Measurements from ENCODE around the gene SLC27A2. TPM values are rescaled to one million over a fixed set of nuclear protein-coding genes. Genes with fewer than 3 reads are reported as not detected.
"Not testable (repeated sequence)": the region's sequence is repeated elsewhere in the genome, so short reads cannot be mapped to it uniquely, and the experiment has no call there.

SLC27A2 gene
- total RNA-seq, 1 donor from 2014 or later = 1.6 TPM

- DNase-seq (ENCODE audit: low spot score in 2 of 2) (no peak), FAIRE-seq (no peak)
Observed at GRCh38 chr15:50162969-50163718, 18.9 kb upstream of the SLC27A2 start.

GRCh38 chr15:50163719-50164410, 18.1 kb upstream of the SLC27A2 start:
- FAIRE-seq (no peak), DNase-seq (ENCODE audit: low spot score in 2 of 2) (no peak)

- no peak for FAIRE-seq
Observed at GRCh38 chr15:50164458-50164857, 17.5 kb upstream of the SLC27A2 start.

GRCh38 chr15:50166216-50166615, 15.8 kb upstream of the SLC27A2 start:
- DNase-seq (ENCODE audit: low spot score in 2 of 2) (no peak), FAIRE-seq (no peak)

More at GRCh38 chr15:50164458-50164857, 17.5 kb upstream of the SLC27A2 start:
- no peak for DNase-seq (ENCODE audit: low spot score in 2 of 2)

- DNase-seq (ENCODE audit: low spot score in 2 of 2) (no peak), FAIRE-seq (no peak)
Observed at GRCh38 chr15:50167110-50167509, 14.9 kb upstream of the SLC27A2 start.

GRCh38 chr15:50168379-50168778, 13.6 kb upstream of the SLC27A2 start:
- FAIRE-seq (no peak), DNase-seq (ENCODE audit: low spot score in 2 of 2) (no peak)

GRCh38 chr15:50168783-50169411, 13.1 kb upstream of the SLC27A2 start:
- FAIRE-seq (no peak), DNase-seq (ENCODE audit: low spot score in 2 of 2) (no peak)

- DNase-seq (ENCODE audit: low spot score in 2 of 2); FAIRE-seq: not testable (repeated sequence)
Observed at GRCh38 chr15:50172360-50172895, 9.6 kb upstream of the SLC27A2 start.

- no peak for FAIRE-seq
- no peak for DNase-seq (ENCODE audit: low spot score in 2 of 2)
Observed at GRCh38 chr15:50176869-50177268, 5.1 kb upstream of the SLC27A2 start.

GRCh38 chr15:50180091-50180490, 1.9 kb upstream of the SLC27A2 start:
- no peak for DNase-seq (ENCODE audit: low spot score in 2 of 2)
- FAIRE-seq = no peak

- no peak for DNase-seq (ENCODE audit: low spot score in 2 of 2)
- FAIRE-seq = no peak
Observed at GRCh38 chr15:50180582-50180981, 1.4 kb upstream of the SLC27A2 start.

GRCh38 chr15:50181201-50181968, 611 bp upstream of the SLC27A2 start:
- no peak for DNase-seq (ENCODE audit: low spot score in 2 of 2)

GRCh38 chr15:50182219-50183013, 420 bp downstream of the SLC27A2 start:
- FAIRE-seq (no peak), DNase-seq (ENCODE audit: low spot score in 2 of 2) (peak; percentile 28 to 38)

More at GRCh38 chr15:50181201-50181968, 611 bp upstream of the SLC27A2 start:
- no peak for FAIRE-seq

GRCh38 chr15:50183112-50183794, 1.3 kb downstream of the SLC27A2 start:
- FAIRE-seq (no peak), DNase-seq (ENCODE audit: low spot score in 2 of 2) (no peak)

GRCh38 chr15:50184863-50185504, 3.0 kb downstream of the SLC27A2 start:
- FAIRE-seq (no peak), DNase-seq (ENCODE audit: low spot score in 2 of 2) (no peak)

- FAIRE-seq = no peak
- no peak for DNase-seq (ENCODE audit: low spot score in 2 of 2)
Observed at GRCh38 chr15:50186090-50186489, 4.1 kb downstream of the SLC27A2 start.

GRCh38 chr15:50186752-50187151, 4.8 kb downstream of the SLC27A2 start:
- no peak for FAIRE-seq

GRCh38 chr15:50187525-50187924, 5.5 kb downstream of the SLC27A2 start:
- FAIRE-seq = no peak
- DNase-seq (ENCODE audit: low spot score in 2 of 2) = no peak

More at GRCh38 chr15:50186752-50187151, 4.8 kb downstream of the SLC27A2 start:
- DNase-seq (ENCODE audit: low spot score in 2 of 2) = no peak
